ENCODE measurements around the gene LNPEP.

- TF ChIP-seq CTCF (IDR thresholded peaks at IDR 0.05; ENCODE audit: borderline replicate concordance, extremely low read depth, low read length, poor library complexity, severe bottlenecking) (no peak), EZH2 (IDR thresholded peaks at IDR 0.05; ENCODE audit: borderline replicate concordance, low read depth, low read length, severe bottlenecking) (no peak)
Observed at GRCh38 chr5:96924016-96924443, 11.8 kb upstream of the LNPEP start.
